ENCODE measurements around the gene DDX43. TPM values are rescaled to one million over a fixed set of nuclear protein-coding genes. Genes with fewer than 3 reads are reported as not detected.
"Not testable (repeated sequence)": the region's sequence is repeated elsewhere in the genome, so short reads cannot be mapped to it uniquely, and the experiment has no call there.

Gene DDX43
- total RNA-seq, 1 donor from 2014 or later, result not detected

- H3K9me3 Mint-ChIP-seq, result peaks cover 3% of the 10 kb centered on the region
- H3K4me1 Mint-ChIP-seq, result no peaks in the 10 kb centered on the region
- H3K27me3 Mint-ChIP-seq (ENCODE audit: low read depth), result no peaks in the 10 kb centered on the region
- no peak overlapping the region for H3K4me3 Mint-ChIP-seq
- no peak overlapping the region for H3K27ac Mint-ChIP-seq
- H3K36me3 Mint-ChIP-seq, result no peaks in the 10 kb centered on the region
- no peak for TF ChIP-seq CTCF (IDR thresholded peaks at IDR 0.05; ENCODE audit: unreplicated experiment)
- DNase-seq (ENCODE audit: low spot score in 2 of 2, unreplicated experiment in 2 of 2), result no peak
Observed at GRCh38 chr6:73377225-73377624, 17.4 kb upstream of the DDX43 start.

- H3K4me1 Mint-ChIP-seq; H3K36me3 Mint-ChIP-seq; H3K27ac Mint-ChIP-seq; H3K27me3 Mint-ChIP-seq (ENCODE audit: low read depth); DNase-seq (ENCODE audit: low spot score in 2 of 2, unreplicated experiment in 2 of 2); H3K9me3 Mint-ChIP-seq; H3K4me3 Mint-ChIP-seq: not testable (repeated sequence)
Observed at GRCh38 chr6:73381531-73381930, 13.1 kb upstream of the DDX43 start.

GRCh38 chr6:73382462-73383113 is 12.0 kb upstream of the DDX43 start:
- Mint-ChIP-seq H3K4me1 (no peaks in the 10 kb centered on the region), H3K27me3 (ENCODE audit: low read depth) (no peaks in the 10 kb centered on the region), H3K9me3 (no peaks in the 10 kb centered on the region), H3K4me3 (no peak overlapping the region), H3K36me3 (no peaks in the 10 kb centered on the region), H3K27ac (no peak overlapping the region)
- DNase-seq (ENCODE audit: low spot score in 2 of 2, unreplicated experiment in 2 of 2), result no peak
- no peak for TF ChIP-seq CTCF (IDR thresholded peaks at IDR 0.05; ENCODE audit: unreplicated experiment)

- DNase-seq (ENCODE audit: low spot score in 2 of 2, unreplicated experiment in 2 of 2), result no peak
- peaks cover 6% of the 10 kb centered on the region for H3K27me3 Mint-ChIP-seq (ENCODE audit: low read depth)
- TF ChIP-seq CTCF (IDR thresholded peaks at IDR 0.05; ENCODE audit: unreplicated experiment), result no peak
- H3K27ac Mint-ChIP-seq, result no peak overlapping the region
- H3K9me3 Mint-ChIP-seq, result no peaks in the 10 kb centered on the region
- peak overlapping the region; percentile 73 for H3K4me3 Mint-ChIP-seq
- H3K4me1 Mint-ChIP-seq, result peaks cover 2% of the 10 kb centered on the region
- H3K36me3 Mint-ChIP-seq, result no peaks in the 10 kb centered on the region
Observed at GRCh38 chr6:73388433-73388799, 6.2 kb upstream of the DDX43 start.

GRCh38 chr6:73388800-73389512 is 5.7 kb upstream of the DDX43 start:
- Mint-ChIP-seq H3K27me3 (ENCODE audit: low read depth) (peaks cover 6% of the 10 kb centered on the region), H3K36me3 (no peaks in the 10 kb centered on the region), H3K4me3 (peak overlapping the region; percentile 73), H3K9me3 (no peaks in the 10 kb centered on the region), H3K4me1 (peaks cover 2% of the 10 kb centered on the region), H3K27ac (peak overlapping the region; percentile 28)
- peak in 1 of 2 experiments; percentile 51 for DNase-seq (ENCODE audit: low spot score in 2 of 2, unreplicated experiment in 2 of 2)
- TF ChIP-seq CTCF (IDR thresholded peaks at IDR 0.05; ENCODE audit: unreplicated experiment), result peak; percentile 34

GRCh38 chr6:73389854-73390253 is 4.8 kb upstream of the DDX43 start:
- DNase-seq (ENCODE audit: low spot score in 2 of 2, unreplicated experiment in 2 of 2), result no peak
- H3K9me3 Mint-ChIP-seq, result no peaks in the 10 kb centered on the region
- peaks cover 2% of the 10 kb centered on the region for H3K4me1 Mint-ChIP-seq
- no peaks in the 10 kb centered on the region for H3K36me3 Mint-ChIP-seq
- H3K4me3 Mint-ChIP-seq, result no peak overlapping the region
- no peak for TF ChIP-seq CTCF (IDR thresholded peaks at IDR 0.05; ENCODE audit: unreplicated experiment)
- H3K27ac Mint-ChIP-seq, result no peak overlapping the region
- H3K27me3 Mint-ChIP-seq (ENCODE audit: low read depth), result peaks cover 6% of the 10 kb centered on the region
